Epithelial cell of esophagus (primary cell): ENCODE measurements around the gene RAB3GAP2.
"Not testable (repeated sequence)": the region's sequence is repeated elsewhere in the genome, so short reads cannot be mapped to it uniquely, and the experiment has no call there.

Source experiments
- DNase-seq: peaks from one replicate; pipeline ENCODE4 v3.0.0; 2010; ENCODE audit warnings: low read depth
- H3K4me3 ChIP-seq: 2 replicates; pipeline ENCODE4 v1.5.1; 2011; ENCODE audit warnings: mild to moderate bottlenecking, low read length, control low read depth
- TF ChIP-seq, protein P1 (sequence below): IDR thresholded peaks from 2 replicates; pipeline ENCODE4 v1.5.1; 2011; ENCODE audit warnings: low read depth, mild to moderate bottlenecking, low read length, control low read depth, inconsistent platforms; ENCODE audit not compliant: insufficient read depth; ENCODE audit errors: missing control alignments

The RAB3GAP2 gene

DNA sequence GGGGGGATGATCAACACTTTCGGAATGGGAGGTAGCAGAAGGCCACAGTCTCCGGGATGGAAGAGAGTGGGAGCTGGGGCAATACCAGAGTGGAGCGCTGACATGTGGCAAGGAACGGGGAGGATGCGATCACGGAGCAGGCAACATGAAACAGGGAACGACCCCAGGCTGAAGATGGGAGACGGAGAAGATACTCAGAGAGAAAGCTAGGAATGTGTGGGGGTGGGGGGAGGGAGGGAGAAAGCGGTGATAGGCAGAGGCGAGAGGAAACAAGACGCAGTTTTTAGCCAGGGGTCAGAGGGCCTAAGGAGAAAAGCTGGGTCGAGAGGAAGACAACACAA lies 577 bp downstream of the RAB3GAP2 start:
- peak; percentile 25 for DNase-seq
- H3K4me3 ChIP-seq, result peak overlapping the region; percentile 92

DNA sequence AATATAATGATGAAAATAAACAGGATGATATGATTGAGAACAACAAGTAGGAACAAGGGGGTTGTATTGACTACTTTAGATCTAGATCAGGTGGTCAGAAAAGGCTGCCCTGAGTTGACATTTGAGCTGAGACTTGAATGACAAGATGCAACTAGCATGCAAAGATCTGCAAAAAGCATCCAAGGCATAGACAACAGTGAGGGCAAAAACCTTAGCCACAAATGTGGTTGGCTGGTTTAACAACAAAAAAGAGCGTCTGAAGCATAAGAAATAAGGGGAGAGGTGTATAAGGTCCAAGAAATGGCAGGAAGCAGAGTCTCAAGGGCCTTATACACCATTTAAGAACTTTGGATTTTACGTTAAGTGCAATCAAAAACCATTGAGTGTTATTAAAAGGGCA lies 3.2 kb downstream of the RAB3GAP2 start:
- H3K4me3 ChIP-seq, result no peak overlapping the region
- DNase-seq, result no peak
- TF ChIP-seq, protein P1, sequence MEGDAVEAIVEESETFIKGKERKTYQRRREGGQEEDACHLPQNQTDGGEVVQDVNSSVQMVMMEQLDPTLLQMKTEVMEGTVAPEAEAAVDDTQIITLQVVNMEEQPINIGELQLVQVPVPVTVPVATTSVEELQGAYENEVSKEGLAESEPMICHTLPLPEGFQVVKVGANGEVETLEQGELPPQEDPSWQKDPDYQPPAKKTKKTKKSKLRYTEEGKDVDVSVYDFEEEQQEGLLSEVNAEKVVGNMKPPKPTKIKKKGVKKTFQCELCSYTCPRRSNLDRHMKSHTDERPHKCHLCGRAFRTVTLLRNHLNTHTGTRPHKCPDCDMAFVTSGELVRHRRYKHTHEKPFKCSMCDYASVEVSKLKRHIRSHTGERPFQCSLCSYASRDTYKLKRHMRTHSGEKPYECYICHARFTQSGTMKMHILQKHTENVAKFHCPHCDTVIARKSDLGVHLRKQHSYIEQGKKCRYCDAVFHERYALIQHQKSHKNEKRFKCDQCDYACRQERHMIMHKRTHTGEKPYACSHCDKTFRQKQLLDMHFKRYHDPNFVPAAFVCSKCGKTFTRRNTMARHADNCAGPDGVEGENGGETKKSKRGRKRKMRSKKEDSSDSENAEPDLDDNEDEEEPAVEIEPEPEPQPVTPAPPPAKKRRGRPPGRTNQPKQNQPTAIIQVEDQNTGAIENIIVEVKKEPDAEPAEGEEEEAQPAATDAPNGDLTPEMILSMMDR, result no peak

More for the DNA sequence above, 577 bp downstream of the RAB3GAP2 start:
- TF ChIP-seq, protein P1, result no peak

DNA sequence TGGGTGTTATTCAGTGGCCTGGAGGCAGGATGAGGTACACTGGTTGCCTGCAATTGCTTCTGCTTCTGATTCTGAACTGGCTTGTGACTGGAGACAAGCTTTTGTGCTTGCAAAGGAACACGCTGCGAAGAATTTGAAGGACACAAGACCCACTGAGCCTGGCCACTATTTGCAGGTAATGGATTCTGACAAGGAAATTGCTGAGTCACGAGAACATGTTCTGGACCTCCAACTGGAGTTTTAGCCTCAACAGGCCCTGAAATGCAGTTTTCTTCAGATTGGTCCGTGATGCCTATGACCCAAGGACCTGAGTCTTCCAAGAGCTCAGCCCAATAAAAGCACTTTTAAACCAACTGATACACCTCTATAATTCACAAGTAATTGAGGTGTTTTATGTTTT lies 4.6 kb downstream of the RAB3GAP2 start:
- no peak for DNase-seq
- TF ChIP-seq, protein P1, result no peak
- H3K4me3 ChIP-seq, result no peak overlapping the region

DNA sequence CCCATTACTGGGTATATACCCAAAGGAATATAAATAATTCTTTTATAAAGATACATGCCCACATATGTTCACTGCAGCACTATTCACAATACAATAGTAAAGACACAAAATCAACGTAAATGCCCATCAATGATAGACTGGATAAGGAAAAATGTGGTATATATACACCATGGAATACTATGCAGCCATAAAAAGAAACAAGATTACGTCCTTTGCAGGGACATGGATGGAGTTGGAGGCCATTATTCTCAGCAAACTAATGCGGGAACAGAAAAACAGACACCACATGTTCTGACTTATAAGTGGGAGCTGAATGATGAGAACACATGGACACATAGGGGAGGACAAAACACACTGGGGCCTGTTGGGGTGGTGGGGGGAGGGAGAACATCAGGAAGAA lies 12.0 kb downstream of the RAB3GAP2 start:
- not testable (repeated sequence) for H3K4me3 ChIP-seq, DNase-seq

DNA sequence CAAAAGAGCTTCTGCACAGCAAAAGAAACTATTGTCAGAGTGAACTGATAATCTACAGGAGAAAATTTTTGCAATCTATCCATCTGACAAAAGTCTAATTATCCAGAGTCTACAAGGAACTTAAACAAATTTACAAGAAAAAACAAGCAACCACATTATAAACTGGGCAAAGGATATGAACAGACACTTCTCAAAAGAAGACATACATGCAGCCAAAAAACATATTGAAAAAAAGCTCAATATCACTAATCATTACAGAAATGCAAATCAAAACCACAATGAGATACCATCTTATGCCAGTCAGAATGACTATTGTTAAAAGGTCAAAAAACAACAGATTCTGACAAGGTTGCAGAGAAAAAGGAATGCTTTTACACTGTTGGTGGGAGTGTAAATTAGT lies 12.5 kb downstream of the RAB3GAP2 start:
- H3K4me3 ChIP-seq, DNase-seq: not testable (repeated sequence)

DNA sequence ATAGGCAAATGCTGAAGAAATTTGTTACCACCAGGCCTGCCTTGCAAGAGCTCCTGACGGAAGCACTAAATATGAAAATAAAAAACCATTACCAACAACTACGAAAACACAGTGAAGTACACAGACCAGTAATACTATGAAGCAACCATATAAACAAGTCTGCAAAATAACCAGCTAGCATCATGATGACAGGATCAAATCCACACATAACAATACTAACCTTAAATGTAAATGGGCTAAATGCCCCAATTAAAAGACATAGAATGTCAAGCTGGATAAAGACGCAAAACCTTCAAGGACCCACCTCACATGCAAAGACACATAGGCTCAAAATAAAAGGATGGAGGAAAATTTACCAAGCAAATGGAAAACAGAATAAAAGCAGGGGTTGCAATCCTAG lies 16.1 kb downstream of the RAB3GAP2 start:
- not testable (repeated sequence) for DNase-seq, H3K4me3 ChIP-seq

DNA sequence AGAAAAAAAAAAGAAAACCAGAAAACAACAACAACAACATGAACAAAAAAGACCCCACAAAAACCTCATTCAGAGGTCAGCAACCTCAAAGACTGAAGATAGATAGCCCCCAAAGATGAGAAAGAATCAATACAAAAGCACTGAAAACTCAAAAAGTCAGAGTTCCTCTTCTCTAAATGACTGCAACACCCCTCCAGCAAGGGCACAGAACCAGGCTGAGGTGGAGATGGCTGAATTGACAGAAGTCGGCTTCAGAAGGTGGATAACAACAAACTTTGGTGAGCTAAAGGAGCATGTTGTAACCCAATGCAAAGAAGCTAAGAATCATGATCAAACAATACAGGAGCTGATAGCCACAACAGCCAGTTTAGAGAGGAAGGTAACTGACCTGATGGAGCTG lies 17.0 kb downstream of the RAB3GAP2 start:
- TF ChIP-seq, protein P1, result no peak
- no peak overlapping the region for H3K4me3 ChIP-seq
- DNase-seq, result no peak

DNA sequence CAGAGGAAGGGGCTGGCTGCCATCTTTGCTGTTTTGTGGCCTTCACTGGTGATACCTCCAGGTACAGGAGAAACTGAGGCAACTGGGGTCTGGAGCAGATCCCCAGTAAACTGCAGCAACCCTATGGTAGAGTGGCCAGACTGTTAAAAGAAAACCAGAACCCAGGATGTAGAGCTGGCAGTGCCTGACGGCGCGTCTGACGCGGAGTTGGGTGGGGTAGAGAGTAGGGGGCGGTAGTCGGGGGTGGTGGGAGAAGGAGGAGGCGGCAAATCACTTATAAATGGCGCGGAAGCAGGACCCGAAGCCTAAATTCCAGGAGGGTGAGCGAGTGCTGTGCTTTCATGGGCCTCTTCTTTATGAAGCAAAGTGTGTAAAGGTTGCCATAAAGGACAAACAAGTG lies 19.0 kb downstream of the RAB3GAP2 start:
- H3K4me3 ChIP-seq, DNase-seq: not testable (repeated sequence)

DNA sequence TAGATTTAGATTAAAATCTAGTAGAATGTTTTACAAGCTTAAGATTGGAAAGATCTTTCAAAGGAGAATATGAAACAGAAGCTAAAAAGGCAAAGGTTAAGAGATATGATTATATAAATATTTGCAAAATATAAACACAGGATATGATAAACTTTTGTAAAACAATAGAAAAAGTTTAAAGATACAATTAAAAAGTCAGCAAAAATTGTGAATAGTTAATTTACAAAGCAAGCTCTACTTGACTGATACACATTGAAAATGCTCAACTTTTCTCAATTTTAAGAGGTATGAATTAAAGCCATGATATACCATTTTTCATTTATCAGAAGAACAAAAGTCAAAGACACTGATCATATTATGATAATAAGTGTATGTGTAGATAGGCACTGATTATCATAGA lies 21.0 kb downstream of the RAB3GAP2 start:
- H3K4me3 ChIP-seq, result no peak overlapping the region
- TF ChIP-seq, protein P1, result no peak
- DNase-seq, result no peak
